Measurements from ENCODE around the gene DMD. TPM values are rescaled to one million over a fixed set of nuclear protein-coding genes. Genes with fewer than 3 reads are reported as not detected.
A peak's percentile ranks its signal among the peaks of the same experiment; 100 is the strongest.

The DMD gene
- total RNA-seq, 1 donor from 2014 or later: 22.2 TPM

DNA sequence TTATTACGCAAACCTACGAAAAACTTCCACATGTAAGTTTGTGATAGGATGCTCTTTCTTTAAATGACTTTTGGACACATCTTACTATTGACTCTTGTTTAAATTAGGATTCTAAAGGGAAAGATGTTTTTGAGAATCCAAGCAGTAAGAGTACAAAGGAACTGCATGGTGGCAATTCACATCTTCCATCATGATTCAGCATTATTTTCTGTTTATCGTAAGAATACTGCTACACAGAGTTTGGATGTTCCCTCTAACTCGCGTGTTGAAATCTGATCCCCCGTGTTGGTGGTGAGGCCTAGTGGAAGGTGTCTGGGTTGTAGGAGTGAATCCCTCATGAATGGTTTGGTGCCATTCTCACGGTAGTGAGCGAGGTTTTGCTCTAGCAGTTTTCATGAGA, 1767.7 kb downstream of the DMD start:
- H3K4me1 ChIP-seq (ENCODE audit: insufficient read depth, low read length): no peaks in the 10 kb centered on the region
- H3K27ac ChIP-seq (ENCODE audit: low read depth, low read length): no peak overlapping the region
- H3K27ac Mint-ChIP-seq (ENCODE audit: unreplicated experiment): no peak overlapping the region
- H3K4me2 ChIP-seq (ENCODE audit: low read length): no peak overlapping the region
- H3K36me3 Mint-ChIP-seq (ENCODE audit: low read depth, unreplicated experiment): no peaks in the 10 kb centered on the region
- no peaks in the 10 kb centered on the region for H3K79me2 ChIP-seq (ENCODE audit: insufficient read depth, low read length)
- no peak overlapping the region for H3K4me3 Mint-ChIP-seq (ENCODE audit: unreplicated experiment)
- no peak overlapping the region for H3K4me3 ChIP-seq (ENCODE audit: insufficient read depth, low read depth, low read length)
- H3K9me3 ChIP-seq (ENCODE audit: insufficient read depth, low read depth, low read length): no peaks in the 10 kb centered on the region
- no peaks in the 10 kb centered on the region for H3K4me1 Mint-ChIP-seq (ENCODE audit: low read depth, unreplicated experiment)
- FAIRE-seq (peak; percentile 86), DNase-seq (ENCODE audit: low read depth) (no peak)
- no peak overlapping the region for H3K9ac ChIP-seq (ENCODE audit: low read length)
- no peak for TF ChIP-seq EZH2 (IDR thresholded peaks at IDR 0.05; ENCODE audit: insufficient read depth, low read length)
- TF ChIP-seq, protein P1, sequence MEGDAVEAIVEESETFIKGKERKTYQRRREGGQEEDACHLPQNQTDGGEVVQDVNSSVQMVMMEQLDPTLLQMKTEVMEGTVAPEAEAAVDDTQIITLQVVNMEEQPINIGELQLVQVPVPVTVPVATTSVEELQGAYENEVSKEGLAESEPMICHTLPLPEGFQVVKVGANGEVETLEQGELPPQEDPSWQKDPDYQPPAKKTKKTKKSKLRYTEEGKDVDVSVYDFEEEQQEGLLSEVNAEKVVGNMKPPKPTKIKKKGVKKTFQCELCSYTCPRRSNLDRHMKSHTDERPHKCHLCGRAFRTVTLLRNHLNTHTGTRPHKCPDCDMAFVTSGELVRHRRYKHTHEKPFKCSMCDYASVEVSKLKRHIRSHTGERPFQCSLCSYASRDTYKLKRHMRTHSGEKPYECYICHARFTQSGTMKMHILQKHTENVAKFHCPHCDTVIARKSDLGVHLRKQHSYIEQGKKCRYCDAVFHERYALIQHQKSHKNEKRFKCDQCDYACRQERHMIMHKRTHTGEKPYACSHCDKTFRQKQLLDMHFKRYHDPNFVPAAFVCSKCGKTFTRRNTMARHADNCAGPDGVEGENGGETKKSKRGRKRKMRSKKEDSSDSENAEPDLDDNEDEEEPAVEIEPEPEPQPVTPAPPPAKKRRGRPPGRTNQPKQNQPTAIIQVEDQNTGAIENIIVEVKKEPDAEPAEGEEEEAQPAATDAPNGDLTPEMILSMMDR (IDR thresholded peaks at IDR 0.05; ENCODE audit: insufficient read depth, low read depth, low read length): no peak
- H3K27me3 ChIP-seq (ENCODE audit: insufficient read depth, low read length): no peaks in the 10 kb centered on the region
- no peaks in the 10 kb centered on the region for H3K36me3 ChIP-seq (ENCODE audit: insufficient read depth, low read length)
- H2AFZ ChIP-seq (ENCODE audit: low read depth, low read length): no peak overlapping the region
- no peaks in the 10 kb centered on the region for H4K20me1 ChIP-seq (ENCODE audit: insufficient read depth, low read length)
- no peaks in the 10 kb centered on the region for H3K9me3 Mint-ChIP-seq (ENCODE audit: unreplicated experiment)
- H3K27me3 Mint-ChIP-seq (ENCODE audit: low read depth, unreplicated experiment): no peaks in the 10 kb centered on the region

GRCh38 chrX:31440546-31440945, 1770.8 kb downstream of the DMD start:
- Histone ChIP-seq H3K4me1 (ENCODE audit: insufficient read depth, low read length) (no peaks in the 10 kb centered on the region), H3K4me2 (ENCODE audit: low read length) (no peak overlapping the region), H3K27ac (ENCODE audit: low read depth, low read length) (no peak overlapping the region), H2AFZ (ENCODE audit: low read depth, low read length) (no peak overlapping the region), H3K9me3 (ENCODE audit: insufficient read depth, low read depth, low read length) (no peaks in the 10 kb centered on the region), H3K9ac (ENCODE audit: low read length) (no peak overlapping the region), H3K27me3 (ENCODE audit: insufficient read depth, low read length) (no peaks in the 10 kb centered on the region), H3K4me3 (ENCODE audit: insufficient read depth, low read depth, low read length) (no peak overlapping the region), H4K20me1 (ENCODE audit: insufficient read depth, low read length) (no peaks in the 10 kb centered on the region), H3K79me2 (ENCODE audit: insufficient read depth, low read length) (no peaks in the 10 kb centered on the region), H3K36me3 (ENCODE audit: insufficient read depth, low read length) (no peaks in the 10 kb centered on the region)
- no peaks in the 10 kb centered on the region for H3K9me3 Mint-ChIP-seq (ENCODE audit: unreplicated experiment)
- no peaks in the 10 kb centered on the region for H3K27me3 Mint-ChIP-seq (ENCODE audit: low read depth, unreplicated experiment)
- H3K27ac Mint-ChIP-seq (ENCODE audit: unreplicated experiment): no peak overlapping the region
- no peak for FAIRE-seq
- TF ChIP-seq, protein P1 (IDR thresholded peaks at IDR 0.05; ENCODE audit: insufficient read depth, low read depth, low read length): no peak
- H3K36me3 Mint-ChIP-seq (ENCODE audit: low read depth, unreplicated experiment): no peaks in the 10 kb centered on the region
- H3K4me3 Mint-ChIP-seq (ENCODE audit: unreplicated experiment): no peak overlapping the region
- peaks cover 5% of the 10 kb centered on the region for H3K4me1 Mint-ChIP-seq (ENCODE audit: low read depth, unreplicated experiment)
- DNase-seq (ENCODE audit: low read depth): peak; percentile 58

DNA sequence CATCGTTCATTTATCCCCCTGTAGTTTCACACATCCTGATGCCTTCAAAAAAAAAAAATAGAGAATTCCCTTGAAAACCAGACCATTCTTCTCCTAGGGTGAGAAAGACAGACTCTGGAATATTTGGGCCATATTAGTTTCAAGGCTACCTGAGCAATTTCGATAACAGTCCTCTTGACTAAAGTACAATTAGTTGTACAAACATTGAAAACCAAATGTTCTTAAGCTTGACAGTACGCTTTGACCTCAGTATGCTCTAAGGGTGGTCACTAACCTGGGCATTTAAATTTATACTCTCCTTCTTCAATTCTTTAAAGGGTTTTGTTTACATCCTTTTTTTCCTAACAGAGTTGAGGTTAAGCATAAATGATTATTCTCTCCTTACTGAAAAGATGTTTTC, 1774.9 kb downstream of the DMD start:
- FAIRE-seq (peak; percentile 89), DNase-seq (ENCODE audit: low read depth) (no peak)
- Mint-ChIP-seq H3K4me3 (ENCODE audit: unreplicated experiment) (no peak overlapping the region), H3K36me3 (ENCODE audit: low read depth, unreplicated experiment) (no peaks in the 10 kb centered on the region), H3K27ac (ENCODE audit: unreplicated experiment) (no peak overlapping the region), H3K4me1 (ENCODE audit: low read depth, unreplicated experiment) (peaks cover 11% of the 10 kb centered on the region), H3K27me3 (ENCODE audit: low read depth, unreplicated experiment) (no peaks in the 10 kb centered on the region), H3K9me3 (ENCODE audit: unreplicated experiment) (no peaks in the 10 kb centered on the region)
- H2AFZ ChIP-seq (ENCODE audit: low read depth, low read length): no peak overlapping the region
- no peak overlapping the region for H3K4me3 ChIP-seq (ENCODE audit: insufficient read depth, low read depth, low read length)
- no peak overlapping the region for H3K4me2 ChIP-seq (ENCODE audit: low read length)
- TF ChIP-seq, protein P1 (IDR thresholded peaks at IDR 0.05; ENCODE audit: insufficient read depth, low read depth, low read length): no peak
- TF ChIP-seq EZH2 (IDR thresholded peaks at IDR 0.05; ENCODE audit: insufficient read depth, low read length): no peak
- no peaks in the 10 kb centered on the region for H3K4me1 ChIP-seq (ENCODE audit: insufficient read depth, low read length)
- no peak overlapping the region for H3K27ac ChIP-seq (ENCODE audit: low read depth, low read length)
- H3K79me2 ChIP-seq (ENCODE audit: insufficient read depth, low read length): no peaks in the 10 kb centered on the region
- no peaks in the 10 kb centered on the region for H3K27me3 ChIP-seq (ENCODE audit: insufficient read depth, low read length)
- H3K9me3 ChIP-seq (ENCODE audit: insufficient read depth, low read depth, low read length): no peaks in the 10 kb centered on the region
- H3K9ac ChIP-seq (ENCODE audit: low read length): no peak overlapping the region
- no peaks in the 10 kb centered on the region for H4K20me1 ChIP-seq (ENCODE audit: insufficient read depth, low read length)
- no peaks in the 10 kb centered on the region for H3K36me3 ChIP-seq (ENCODE audit: insufficient read depth, low read length)

Measured in astrocyte (in vitro differentiated cells and primary cell).